Measurements from ENCODE around the gene NPC1. TPM values are rescaled to one million over a fixed set of nuclear protein-coding genes. Genes with fewer than 3 reads are reported as not detected.

NPC1 gene
- total RNA-seq, 1 experiment from 2014 or later, result 92.7 TPM

- in situ Hi-C loops (cut with HindIII; ENCODE audit: low pct_unique_long_range_greater_than_20kb, low sequenced_read_pairs), result no loop called here
Measured at GRCh38 chr18:23635283-23636070, 49.2 kb upstream of the NPC1 start.

GRCh38 chr18:23634692-23635091, 48.4 kb upstream of the NPC1 start:
- POLR2A ChIA-PET, result no interaction called here

More at GRCh38 chr18:23635283-23636070, 49.2 kb upstream of the NPC1 start:
- ChIA-PET POLR2A (no interaction called here), CTCF (interaction anchor here (0.7 kb wide), 1 partner anchor 311 kb away, joined by 3 read pairs; no protein-coding TSS in a partner anchor)
- H3K27me3 ChIP-seq (ENCODE audit: control insufficient read depth, insufficient read depth, low read length), result no peaks in the 10 kb centered on the region
- H3K27ac ChIP-seq (ENCODE audit: low read length), result no peak overlapping the region
- H3K4me3 ChIP-seq (ENCODE audit: low read depth in 2 of 2, low read length in 2 of 2), result no peak overlapping the region
- intact Hi-C loops (cut with micrococcal nuclease; ENCODE audit: unreplicated experiment), result no loop called here
- no TSS peak for BruUV-seq (replicated peaks)
- DNase-seq (ENCODE audit: low read depth, low spot score), result no peak
- ATAC-seq, result no peak
- H3K4me1 ChIP-seq (ENCODE audit: control insufficient read depth, insufficient read depth, low read length), result no peaks in the 10 kb centered on the region; the same call in 1 of the 2 replicates
- no peaks in the 10 kb centered on the region for H3K9me3 ChIP-seq (ENCODE audit: control insufficient read depth, insufficient read depth, low read depth, low read length)
- H3K36me3 ChIP-seq (ENCODE audit: control insufficient read depth, insufficient read depth, low read length), result no peaks in the 10 kb centered on the region
- TF ChIP-seq POLR2AphosphoS5 (IDR thresholded peaks at IDR 0.05; ENCODE audit: low read depth, low read length) (no peak), REST (IDR thresholded peaks at IDR 0.05; ENCODE audit: insufficient read depth in 1 of 2, low read depth in 2 of 2, low read length in 1 of 2) (no peak), CTCF (IDR thresholded peaks at IDR 0.05) (no peak), SIN3A (IDR thresholded peaks at IDR 0.05; ENCODE audit: borderline replicate concordance, insufficient read depth, low read depth, low read length) (no peak), TCF7L2 (IDR thresholded peaks at IDR 0.05; ENCODE audit: low read depth, low read length) (no peak)

More at GRCh38 chr18:23634692-23635091, 48.4 kb upstream of the NPC1 start:
- ATAC-seq, result no peak
- H3K4me3 ChIP-seq (ENCODE audit: low read depth in 2 of 2, low read length in 2 of 2), result no peak overlapping the region
- DNase-seq (ENCODE audit: low read depth, low spot score), result no peak
- in situ Hi-C loops (cut with HindIII; ENCODE audit: low pct_unique_long_range_greater_than_20kb, low sequenced_read_pairs) (no loop called here), intact Hi-C loops (cut with micrococcal nuclease; ENCODE audit: unreplicated experiment) (no loop called here)
- CTCF ChIA-PET, result no interaction called here
- BruUV-seq (replicated peaks), result no TSS peak
- H3K9me3 ChIP-seq (ENCODE audit: control insufficient read depth, insufficient read depth, low read depth, low read length), result no peaks in the 10 kb centered on the region
- no peaks in the 10 kb centered on the region for H3K36me3 ChIP-seq (ENCODE audit: control insufficient read depth, insufficient read depth, low read length)
- H3K4me1 ChIP-seq (ENCODE audit: control insufficient read depth, insufficient read depth, low read length), result no peaks in the 10 kb centered on the region; the same call in 1 of the 2 replicates
- no peak overlapping the region for H3K27ac ChIP-seq (ENCODE audit: low read length)
- TF ChIP-seq CTCF (IDR thresholded peaks at IDR 0.05) (no peak), SIN3A (IDR thresholded peaks at IDR 0.05; ENCODE audit: borderline replicate concordance, insufficient read depth, low read depth, low read length) (no peak), REST (IDR thresholded peaks at IDR 0.05; ENCODE audit: insufficient read depth in 1 of 2, low read depth in 2 of 2, low read length in 1 of 2) (no peak), POLR2AphosphoS5 (IDR thresholded peaks at IDR 0.05; ENCODE audit: low read depth, low read length) (no peak), TCF7L2 (IDR thresholded peaks at IDR 0.05; ENCODE audit: low read depth, low read length) (no peak)
- no peaks in the 10 kb centered on the region for H3K27me3 ChIP-seq (ENCODE audit: control insufficient read depth, insufficient read depth, low read length)

All from Panc1 (cell line).